Suprapubic skin (tissue), 4 donors: Measurements from ENCODE around the gene HDX.

Experiments used
- CTCF ChIP-seq, 2 donors: fragments of 200-600 bp in 1 of 2; fragments of 450-650 bp in 1 of 2; sonication (generic) in 1 of 2; IDR thresholded peaks; one replicate each; pipeline ENCODE4 v1.5.1; 2016 to 2019; ENCODE audit warnings: antibody characterized with exemption in 2 of 2, mild to moderate bottlenecking in 1 of 2, moderate library complexity in 1 of 2
- EP300 ChIP-seq: sonication (generic); formaldehyde crosslinking; IDR thresholded peaks from one replicate; pipeline ENCODE4 v1.6.1; 2017; ENCODE audit warnings: antibody characterized with exemption
- POLR2A ChIP-seq, 2 donors: fragments of 450-650 bp; IDR thresholded peaks; one replicate each; pipeline ENCODE4 v1.6.1; 2017; ENCODE audit warnings: antibody characterized with exemption in 2 of 2, mild to moderate bottlenecking in 2 of 2, moderate library complexity in 2 of 2
- POLR2AphosphoS5 ChIP-seq, 3 donors: sonication (generic); formaldehyde crosslinking; IDR thresholded peaks; one replicate each; pipeline ENCODE4 v1.6.1; 2017; ENCODE audit warnings: antibody characterized with exemption in 3 of 3

- TF ChIP-seq CTCF (IDR thresholded peaks at IDR 0.05) (no peak), POLR2AphosphoS5 (IDR thresholded peaks at IDR 0.05) (no peak), POLR2A (IDR thresholded peaks at IDR 0.05) (no peak), EP300 (no peak)
These were observed 138.6 kb downstream of the HDX start for GRCh38 chrX:84363663-84364062.
